Astrocyte (in vitro differentiated cells and primary cell): ENCODE measurements around the gene BAG5. TPM values are rescaled to one million over a fixed set of nuclear protein-coding genes. Genes with fewer than 3 reads are reported as not detected.

Experiments
- DNase-seq: peaks from one replicate; pipeline ENCODE4 v3.0.0-alpha.2; 2010; ENCODE audit warnings: low read depth
- FAIRE-seq: peaks from 2 replicates; lab custom pipeline; 2011; peaks lifted over from hg19 to GRCh38; lab: Jason Lieb, UNC
- H2AFZ ChIP-seq: 2 replicates; pipeline ENCODE4 v1.6.0; 2012; ENCODE audit warnings: low read depth, low read length, inconsistent platforms
- H3K27ac ChIP-seq: 2 replicates; pipeline ENCODE4 v1.5.1; 2011; ENCODE audit warnings: low read depth, low read length, inconsistent platforms
- H3K27me3 ChIP-seq: 2 replicates; pipeline ENCODE4 v1.6.0; 2011; ENCODE audit warnings: low read length, inconsistent platforms; ENCODE audit not compliant: insufficient read depth
- H3K36me3 ChIP-seq: 2 replicates; pipeline ENCODE4 v1.5.1; 2011; ENCODE audit warnings: low read length, inconsistent platforms; ENCODE audit not compliant: insufficient read depth
- H3K4me1 ChIP-seq: 2 replicates; pipeline ENCODE4 v1.5.1; 2011; ENCODE audit warnings: low read length, inconsistent platforms; ENCODE audit not compliant: insufficient read depth
- H3K4me2 ChIP-seq: 2 replicates; pipeline ENCODE4 v1.6.0; 2012; ENCODE audit warnings: low read length, inconsistent platforms
- H3K4me3 ChIP-seq: 2 replicates; pipeline ENCODE4 v1.5.1; 2011; ENCODE audit warnings: low read depth, mild to moderate bottlenecking, low read length, inconsistent platforms; ENCODE audit not compliant: insufficient read depth
- H3K79me2 ChIP-seq: 2 replicates; pipeline ENCODE4 v1.6.0; 2012; ENCODE audit warnings: mild to moderate bottlenecking, low read length, inconsistent platforms; ENCODE audit not compliant: insufficient read depth
- H3K9ac ChIP-seq: 2 replicates; pipeline ENCODE4 v1.6.0; 2012; ENCODE audit warnings: mild to moderate bottlenecking, low read length, inconsistent platforms
- H3K9me3 ChIP-seq: 2 replicates; pipeline ENCODE4 v1.5.1; 2012; ENCODE audit warnings: low read depth, mild to moderate bottlenecking, low read length, inconsistent platforms; ENCODE audit not compliant: insufficient read depth
- H4K20me1 ChIP-seq: 2 replicates; pipeline ENCODE4 v1.6.0; 2012; ENCODE audit warnings: low read length, inconsistent platforms; ENCODE audit not compliant: insufficient read depth
- H3K27ac Mint-ChIP-seq: one replicate; pipeline ENCODE4 v1.8.0; 2021; ENCODE audit warnings: mild to moderate bottlenecking, mixed read lengths; ENCODE audit not compliant: unreplicated experiment
- H3K27me3 Mint-ChIP-seq: one replicate; pipeline ENCODE4 v1.8.0; 2021; ENCODE audit warnings: low read depth, mixed read lengths; ENCODE audit not compliant: unreplicated experiment
- H3K36me3 Mint-ChIP-seq: one replicate; pipeline ENCODE4 v1.8.0; 2021; ENCODE audit warnings: low read depth, mixed read lengths; ENCODE audit not compliant: unreplicated experiment
- H3K4me1 Mint-ChIP-seq: one replicate; pipeline ENCODE4 v1.8.0; 2021; ENCODE audit warnings: low read depth, mixed read lengths; ENCODE audit not compliant: unreplicated experiment
- H3K4me3 Mint-ChIP-seq: one replicate; pipeline ENCODE4 v1.8.0; 2021; ENCODE audit warnings: mild to moderate bottlenecking, moderate library complexity, mixed read lengths; ENCODE audit not compliant: unreplicated experiment
- H3K9me3 Mint-ChIP-seq: one replicate; pipeline ENCODE4 v1.8.0; 2021; ENCODE audit warnings: mild to moderate bottlenecking, mixed read lengths; ENCODE audit not compliant: unreplicated experiment
- CTCF ChIP-seq: IDR thresholded peaks from 2 replicates; pipeline ENCODE4 v1.5.1; 2011; ENCODE audit warnings: low read depth, mild to moderate bottlenecking, inconsistent platforms, low read length, moderate library complexity; ENCODE audit not compliant: insufficient read depth
- EZH2 ChIP-seq: IDR thresholded peaks from 2 replicates; pipeline ENCODE4 v1.6.1; 2012; ENCODE audit warnings: mild to moderate bottlenecking, low read length, inconsistent platforms; ENCODE audit not compliant: insufficient read depth
- total RNA-seq: library from RNA; stranded (reverse); gene quantifications from 2 replicates; pipeline ENCODE4 v1.2.1, GENCODE V29; 2021

Gene BAG5
- total RNA-seq, 1 donor from 2014 or later, result 35.2 TPM

GRCh38 chr14:103552846-103553210, 9.6 kb downstream of the BAG5 start:
- Mint-ChIP-seq H3K4me1 (peaks cover 15% of the 10 kb centered on the region), H3K27me3 (no peaks in the 10 kb centered on the region), H3K27ac (no peak overlapping the region), H3K4me3 (peak overlapping the region; percentile 54), H3K36me3 (peaks cover 7% of the 10 kb centered on the region), H3K9me3 (no peaks in the 10 kb centered on the region)
- no peaks in the 10 kb centered on the region for H3K27me3 ChIP-seq
- TF ChIP-seq CTCF, result no peak
- no peak for TF ChIP-seq EZH2
- DNase-seq (no peak), FAIRE-seq (no peak)
- H3K27ac ChIP-seq, result no peak overlapping the region
- no peak overlapping the region for H3K9ac ChIP-seq
- peak overlapping the region; percentile 17 for H3K4me2 ChIP-seq
- no peaks in the 10 kb centered on the region for H3K36me3 ChIP-seq
- H3K4me3 ChIP-seq, result no peak overlapping the region
- H3K9me3 ChIP-seq, result no peaks in the 10 kb centered on the region
- peaks cover 45% of the 10 kb centered on the region for H4K20me1 ChIP-seq
- H3K79me2 ChIP-seq, result peaks cover 24% of the 10 kb centered on the region
- H3K4me1 ChIP-seq, result peaks cover 10% of the 10 kb centered on the region
- H2AFZ ChIP-seq, result no peak overlapping the region

- H2AFZ ChIP-seq, result no peak overlapping the region
- H3K4me1 Mint-ChIP-seq, result peaks cover 11% of the 10 kb centered on the region
- peak overlapping the region; percentile 18 for H3K27ac Mint-ChIP-seq
- H3K27me3 Mint-ChIP-seq, result no peaks in the 10 kb centered on the region
- TF ChIP-seq EZH2 (no peak), CTCF (no peak)
- no peaks in the 10 kb centered on the region for H3K9me3 ChIP-seq
- H3K27ac ChIP-seq, result no peak overlapping the region
- H3K9ac ChIP-seq, result no peak overlapping the region
- H3K27me3 ChIP-seq, result no peaks in the 10 kb centered on the region
- peaks cover 7% of the 10 kb centered on the region for H3K36me3 Mint-ChIP-seq
- H3K4me2 ChIP-seq, result peak overlapping the region; percentile 17
- H3K9me3 Mint-ChIP-seq, result no peaks in the 10 kb centered on the region
- DNase-seq, result peak; percentile 67
- H3K36me3 ChIP-seq, result no peaks in the 10 kb centered on the region
- FAIRE-seq, result peak; percentile 62
- no peak overlapping the region for H3K4me3 Mint-ChIP-seq
- H3K79me2 ChIP-seq, result peaks cover 19% of the 10 kb centered on the region
- peaks cover 44% of the 10 kb centered on the region for H4K20me1 ChIP-seq
- no peak overlapping the region for H3K4me3 ChIP-seq
- peaks cover 10% of the 10 kb centered on the region for H3K4me1 ChIP-seq
These were observed 10.2 kb downstream of the BAG5 start for GRCh38 chr14:103552011-103552845.

GRCh38 chr14:103551338-103551762, 11.1 kb downstream of the BAG5 start:
- Mint-ChIP-seq H3K4me3 (no peak overlapping the region), H3K36me3 (peaks cover 7% of the 10 kb centered on the region), H3K9me3 (no peaks in the 10 kb centered on the region), H3K27me3 (no peaks in the 10 kb centered on the region), H3K27ac (no peak overlapping the region), H3K4me1 (peaks cover 9% of the 10 kb centered on the region)
- no peak overlapping the region for H3K27ac ChIP-seq
- H3K9me3 ChIP-seq, result no peaks in the 10 kb centered on the region
- H3K4me2 ChIP-seq, result no peak overlapping the region
- H3K79me2 ChIP-seq, result peaks cover 11% of the 10 kb centered on the region
- H3K9ac ChIP-seq, result no peak overlapping the region
- no peak for TF ChIP-seq CTCF
- TF ChIP-seq EZH2, result no peak
- peaks cover 10% of the 10 kb centered on the region for H3K4me1 ChIP-seq
- H3K27me3 ChIP-seq, result no peaks in the 10 kb centered on the region
- H4K20me1 ChIP-seq, result peaks cover 46% of the 10 kb centered on the region
- no peak overlapping the region for H2AFZ ChIP-seq
- no peaks in the 10 kb centered on the region for H3K36me3 ChIP-seq
- H3K4me3 ChIP-seq, result no peak overlapping the region
- no peak for FAIRE-seq
- no peak for DNase-seq
